Measurements from ENCODE around the gene PYCARD.

PYCARD gene

DNA sequence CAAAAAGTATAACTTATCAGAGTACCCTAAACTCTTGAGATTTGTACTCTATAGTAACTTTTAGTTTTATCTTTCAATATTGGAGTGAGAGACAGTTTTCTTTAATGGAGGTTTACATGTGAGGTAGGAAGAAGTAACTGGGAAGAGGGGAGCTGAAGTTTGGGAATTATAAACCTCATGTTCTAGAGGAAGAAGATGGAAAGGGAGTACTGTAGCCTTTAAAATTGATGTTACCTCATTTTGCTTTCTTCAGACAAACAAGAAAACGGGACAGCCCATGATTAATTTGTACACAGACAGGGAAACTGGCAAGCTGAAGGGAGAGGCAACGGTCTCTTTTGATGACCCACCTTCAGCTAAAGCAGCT is 13.2 kb downstream of the PYCARD start:
- H3K4me3 ChIP-seq (ENCODE audit: low read length): no peak overlapping the region
- no peak for DNase-seq (ENCODE audit: low read depth)
- TF ChIP-seq, protein P1, sequence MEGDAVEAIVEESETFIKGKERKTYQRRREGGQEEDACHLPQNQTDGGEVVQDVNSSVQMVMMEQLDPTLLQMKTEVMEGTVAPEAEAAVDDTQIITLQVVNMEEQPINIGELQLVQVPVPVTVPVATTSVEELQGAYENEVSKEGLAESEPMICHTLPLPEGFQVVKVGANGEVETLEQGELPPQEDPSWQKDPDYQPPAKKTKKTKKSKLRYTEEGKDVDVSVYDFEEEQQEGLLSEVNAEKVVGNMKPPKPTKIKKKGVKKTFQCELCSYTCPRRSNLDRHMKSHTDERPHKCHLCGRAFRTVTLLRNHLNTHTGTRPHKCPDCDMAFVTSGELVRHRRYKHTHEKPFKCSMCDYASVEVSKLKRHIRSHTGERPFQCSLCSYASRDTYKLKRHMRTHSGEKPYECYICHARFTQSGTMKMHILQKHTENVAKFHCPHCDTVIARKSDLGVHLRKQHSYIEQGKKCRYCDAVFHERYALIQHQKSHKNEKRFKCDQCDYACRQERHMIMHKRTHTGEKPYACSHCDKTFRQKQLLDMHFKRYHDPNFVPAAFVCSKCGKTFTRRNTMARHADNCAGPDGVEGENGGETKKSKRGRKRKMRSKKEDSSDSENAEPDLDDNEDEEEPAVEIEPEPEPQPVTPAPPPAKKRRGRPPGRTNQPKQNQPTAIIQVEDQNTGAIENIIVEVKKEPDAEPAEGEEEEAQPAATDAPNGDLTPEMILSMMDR (IDR thresholded peaks at IDR 0.05; ENCODE audit: insufficient read depth, low read depth, low read length, missing control alignments): no peak

DNA sequence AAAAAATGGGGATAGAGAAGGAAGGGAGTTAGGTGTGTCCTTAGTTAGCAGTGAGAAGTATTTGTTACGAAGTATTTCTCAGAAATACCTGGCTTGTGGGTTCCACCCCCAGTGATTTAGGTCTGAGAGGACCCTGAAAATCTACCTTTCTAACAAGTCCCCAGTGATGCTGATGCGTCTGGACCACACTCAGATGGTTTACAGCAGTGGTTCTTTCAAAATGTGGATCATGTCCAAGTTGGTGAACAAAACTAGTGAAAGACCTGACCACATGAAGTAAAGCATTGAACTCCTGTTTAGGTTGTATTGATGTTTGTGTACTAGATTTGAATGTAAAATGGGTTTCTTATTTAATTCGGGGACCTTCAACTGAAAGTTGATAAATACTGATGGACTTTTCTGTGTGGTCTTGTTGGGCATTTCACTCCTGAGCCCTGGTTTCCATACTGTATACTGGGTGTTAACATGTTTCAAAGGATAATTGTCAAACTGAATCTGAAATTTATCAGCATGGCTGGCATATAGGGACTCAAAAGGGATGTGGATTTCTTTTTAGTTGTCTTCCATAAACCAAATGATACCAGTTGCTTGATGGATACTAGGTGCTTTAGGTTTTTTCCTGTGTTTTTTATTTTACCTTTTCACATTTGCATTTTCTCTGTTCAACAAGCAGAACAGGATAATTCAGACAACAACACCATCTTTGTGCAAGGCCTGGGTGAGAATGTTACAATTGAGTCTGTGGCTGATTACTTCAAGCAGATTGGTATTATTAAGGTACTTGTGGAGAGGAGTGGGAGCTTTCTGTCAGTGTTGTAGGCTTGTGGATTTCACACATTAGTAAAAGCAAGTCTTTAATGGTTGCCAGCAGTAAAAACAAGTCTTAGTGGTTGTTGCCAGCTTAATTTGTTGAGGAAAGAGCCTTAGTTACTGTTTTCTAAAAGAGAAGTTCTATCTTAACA is 13.8 kb downstream of the PYCARD start:
- TF ChIP-seq, protein P1 (IDR thresholded peaks at IDR 0.05; ENCODE audit: insufficient read depth, low read depth, low read length, missing control alignments): no peak
- no peak overlapping the region for H3K4me3 ChIP-seq (ENCODE audit: low read length)
- no peak for DNase-seq (ENCODE audit: low read depth)

DNA sequence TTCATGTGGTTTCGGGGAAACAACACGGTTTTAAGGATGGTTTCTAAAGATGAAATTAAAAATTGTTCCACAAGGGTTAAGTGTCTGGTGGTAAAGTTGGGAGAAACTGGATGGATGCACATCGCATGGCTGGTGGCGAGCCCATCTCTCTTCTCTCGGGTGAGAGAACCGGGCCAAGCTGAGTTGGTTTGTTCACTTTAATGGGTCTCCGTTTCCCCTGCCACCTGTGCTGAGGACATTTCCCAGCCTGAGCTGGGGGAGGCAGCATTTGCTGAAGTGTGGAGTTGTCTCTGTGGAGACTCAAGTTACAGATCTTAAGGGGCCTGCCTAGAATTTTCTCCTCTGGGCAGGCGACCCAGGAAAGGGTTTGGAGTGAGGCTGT is 14.8 kb downstream of the PYCARD start:
- no peak for DNase-seq (ENCODE audit: low read depth)
- H3K4me3 ChIP-seq (ENCODE audit: low read length): no peak overlapping the region
- TF ChIP-seq, protein P1 (IDR thresholded peaks at IDR 0.05; ENCODE audit: insufficient read depth, low read depth, low read length, missing control alignments): no peak

DNA sequence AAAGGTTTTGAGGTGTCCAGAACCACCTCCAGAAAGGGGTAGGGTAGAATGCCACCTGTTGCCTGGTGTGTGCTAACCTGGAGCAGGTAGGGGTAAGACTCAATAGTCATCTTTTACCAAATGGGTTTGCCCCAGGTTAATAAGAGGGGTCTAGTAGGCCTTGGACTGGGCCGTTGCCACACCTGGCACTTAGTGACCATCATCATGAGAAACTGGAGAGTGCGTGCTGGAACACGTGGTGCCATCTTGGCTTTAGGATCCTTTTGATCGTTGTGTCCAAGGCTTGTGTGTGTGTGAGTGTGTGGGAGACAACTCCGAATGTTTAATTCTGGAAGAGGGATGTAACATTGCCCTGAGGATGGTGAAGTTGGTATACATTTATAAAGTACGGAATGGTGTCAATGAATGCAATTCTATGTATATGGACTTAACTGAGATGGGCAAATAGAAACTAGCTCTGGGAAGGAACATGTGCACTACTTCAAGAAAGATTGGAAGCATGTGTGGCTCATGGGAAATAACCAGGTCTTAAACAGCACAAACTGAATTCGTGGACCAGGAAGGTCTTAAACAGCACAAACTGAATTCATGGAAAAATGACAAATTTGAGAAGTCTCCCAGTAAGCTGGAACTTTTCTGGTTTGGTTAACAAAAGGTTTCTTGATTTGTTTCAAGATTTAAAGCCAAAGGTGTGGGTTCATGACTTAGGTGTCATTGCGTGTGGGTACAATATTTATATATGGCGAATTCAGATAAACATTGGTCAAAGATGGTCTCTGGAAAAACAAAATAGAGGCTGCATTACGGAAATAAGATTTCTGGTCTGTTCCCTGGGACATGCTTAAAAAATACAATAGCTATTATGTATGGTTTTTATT is 15.4 kb downstream of the PYCARD start:
- TF ChIP-seq, protein P1 (IDR thresholded peaks at IDR 0.05; ENCODE audit: insufficient read depth, low read depth, low read length, missing control alignments): no peak
- no peak for DNase-seq (ENCODE audit: low read depth)
- H3K4me3 ChIP-seq (ENCODE audit: low read length): no peak overlapping the region

DNA sequence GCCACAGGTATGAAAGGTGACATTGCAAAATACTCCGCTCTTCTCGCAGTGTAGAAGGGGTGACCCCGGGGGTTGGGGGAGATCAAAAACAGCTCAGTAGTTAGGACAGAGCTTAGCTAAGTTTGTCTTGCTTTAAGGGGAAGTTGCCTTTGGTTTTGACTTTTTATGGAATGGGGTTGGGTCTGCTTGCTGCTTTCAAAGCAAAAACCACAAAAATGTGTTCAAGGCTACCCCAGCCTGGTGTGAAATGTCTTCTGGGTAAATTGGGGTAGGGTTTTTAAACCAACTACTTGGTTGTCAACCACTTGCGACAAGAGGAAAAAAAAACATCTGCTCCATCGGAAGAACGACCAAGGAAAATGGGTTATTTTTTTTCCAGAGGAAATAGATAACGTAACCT is 16.4 kb downstream of the PYCARD start:
- TF ChIP-seq, protein P1 (IDR thresholded peaks at IDR 0.05; ENCODE audit: insufficient read depth, low read depth, low read length, missing control alignments): no peak
- no peak for DNase-seq (ENCODE audit: low read depth)
- no peak overlapping the region for H3K4me3 ChIP-seq (ENCODE audit: low read length)

DNA sequence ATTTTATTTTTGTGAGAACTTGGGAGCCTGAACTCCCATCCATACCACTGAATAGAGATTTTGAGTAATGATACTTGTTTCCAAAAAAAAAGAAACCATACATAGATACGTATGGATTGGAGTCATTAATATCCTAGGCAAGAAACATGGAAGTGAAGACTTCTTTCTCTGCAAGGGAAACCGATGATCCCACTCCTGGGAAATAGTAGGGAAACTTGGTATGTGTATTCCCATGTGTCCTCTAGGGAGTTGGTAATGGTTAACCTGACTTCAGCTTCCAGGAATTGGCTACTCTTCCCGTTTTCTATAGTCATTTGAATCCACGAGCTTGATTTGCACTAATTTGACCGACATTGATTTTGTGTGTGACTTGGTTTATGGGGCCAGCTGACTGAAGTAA is 17.2 kb downstream of the PYCARD start:
- DNase-seq (ENCODE audit: low read depth): no peak
- H3K4me3 ChIP-seq (ENCODE audit: low read length): no peak overlapping the region
- TF ChIP-seq, protein P1 (IDR thresholded peaks at IDR 0.05; ENCODE audit: insufficient read depth, low read depth, low read length, missing control alignments): no peak
